RWPE2 (cell line): ENCODE results near the gene SMYD4.
A peak's percentile ranks its signal among the peaks of the same experiment; 100 is the strongest.

ENCODE experiments used
- ATAC-seq: fragments of 200-7000 bp; cut with Tn5 transposase; 3 replicates; pipeline ENCODE4 v1.9.1; 2021; ENCODE audit warnings: low read depth
- DNase-seq: peaks from one replicate; pipeline ENCODE4 v3.0.0-alpha.2; 2020; ENCODE audit warnings: low spot score
- H3K27ac ChIP-seq: fragments of 450-650 bp; 2 replicates; pipeline ENCODE4 v1.5.1; 2017; ENCODE audit warnings: mild to moderate bottlenecking; ENCODE audit not compliant: poor library complexity, severe bottlenecking
- H3K27me3 ChIP-seq: fragments of 250-450 bp; sonication (Bioruptor Pico); 2 replicates; pipeline ENCODE4 v1.5.1; 2021; ENCODE audit warnings: mild to moderate bottlenecking, moderate library complexity; ENCODE audit not compliant: insufficient read depth, poor library complexity, severe bottlenecking
- H3K36me3 ChIP-seq: fragments of 250-450 bp; sonication (Bioruptor Pico); 2 replicates; pipeline ENCODE4 v1.5.1; 2020; ENCODE audit warnings: low read depth, mild to moderate bottlenecking, moderate library complexity
- H3K4me1 ChIP-seq: fragments of 250-450 bp; sonication (Bioruptor Pico); 2 replicates; pipeline ENCODE4 v1.5.1; 2021; ENCODE audit warnings: mild to moderate bottlenecking, moderate library complexity; ENCODE audit not compliant: insufficient read depth, poor library complexity, severe bottlenecking
- H3K4me3 ChIP-seq: fragments of 250-450 bp; sonication (Bioruptor Pico); 2 replicates; pipeline ENCODE4 v1.5.1; 2021; ENCODE audit warnings: mild to moderate bottlenecking, moderate library complexity; ENCODE audit not compliant: severe bottlenecking
- H3K9me3 ChIP-seq: fragments of 250-450 bp; sonication (Bioruptor Pico); 2 replicates; pipeline ENCODE4 v1.5.1; 2021; ENCODE audit warnings: mild to moderate bottlenecking, moderate library complexity; ENCODE audit not compliant: severe bottlenecking
- TF ChIP-seq, protein P1 (sequence below): fragments of 450-650 bp; IDR thresholded peaks from one replicate; pipeline ENCODE4 v1.5.1; 2017; ENCODE audit warnings: mild to moderate bottlenecking, moderate library complexity; ENCODE audit not compliant: poor library complexity, severe bottlenecking

The SMYD4 gene

DNA sequence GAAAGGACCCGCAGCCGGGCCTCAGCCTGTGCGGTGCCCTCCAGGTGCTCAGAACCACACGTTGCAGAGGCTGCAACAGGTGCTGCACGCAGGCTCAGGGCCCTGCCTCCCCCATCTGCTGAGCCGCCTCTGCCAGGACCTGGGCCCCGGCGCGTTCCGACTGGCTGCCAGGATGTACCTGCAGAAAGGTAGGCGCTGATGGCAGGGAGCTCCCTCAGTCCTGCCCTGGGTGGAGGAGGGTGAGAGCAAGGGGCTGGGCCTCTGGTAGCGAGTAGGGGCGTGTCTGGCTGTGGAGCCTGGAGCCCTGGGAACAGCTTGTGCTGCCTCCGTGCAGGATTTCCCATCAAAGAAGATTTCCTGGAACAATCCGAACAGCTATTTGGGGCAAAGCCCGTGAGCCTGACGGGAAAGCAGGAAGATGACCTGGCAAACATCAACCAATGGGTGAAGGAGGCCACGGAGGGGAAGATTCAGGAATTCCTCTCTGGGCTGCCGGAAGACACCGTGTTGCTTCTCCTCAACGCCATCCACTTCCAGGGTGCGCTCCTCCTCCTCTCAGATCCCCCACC lies 82.6 kb downstream of the SMYD4 start:
- peak; percentile 79 for DNase-seq
- TF ChIP-seq, protein P1, sequence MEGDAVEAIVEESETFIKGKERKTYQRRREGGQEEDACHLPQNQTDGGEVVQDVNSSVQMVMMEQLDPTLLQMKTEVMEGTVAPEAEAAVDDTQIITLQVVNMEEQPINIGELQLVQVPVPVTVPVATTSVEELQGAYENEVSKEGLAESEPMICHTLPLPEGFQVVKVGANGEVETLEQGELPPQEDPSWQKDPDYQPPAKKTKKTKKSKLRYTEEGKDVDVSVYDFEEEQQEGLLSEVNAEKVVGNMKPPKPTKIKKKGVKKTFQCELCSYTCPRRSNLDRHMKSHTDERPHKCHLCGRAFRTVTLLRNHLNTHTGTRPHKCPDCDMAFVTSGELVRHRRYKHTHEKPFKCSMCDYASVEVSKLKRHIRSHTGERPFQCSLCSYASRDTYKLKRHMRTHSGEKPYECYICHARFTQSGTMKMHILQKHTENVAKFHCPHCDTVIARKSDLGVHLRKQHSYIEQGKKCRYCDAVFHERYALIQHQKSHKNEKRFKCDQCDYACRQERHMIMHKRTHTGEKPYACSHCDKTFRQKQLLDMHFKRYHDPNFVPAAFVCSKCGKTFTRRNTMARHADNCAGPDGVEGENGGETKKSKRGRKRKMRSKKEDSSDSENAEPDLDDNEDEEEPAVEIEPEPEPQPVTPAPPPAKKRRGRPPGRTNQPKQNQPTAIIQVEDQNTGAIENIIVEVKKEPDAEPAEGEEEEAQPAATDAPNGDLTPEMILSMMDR: no peak
- H3K4me3 ChIP-seq: no peak overlapping the region
- ATAC-seq: peak; percentile 87
- H3K27me3 ChIP-seq: no peaks in the 10 kb centered on the region
- no peak overlapping the region for H3K27ac ChIP-seq
- peaks cover 4% of the 10 kb centered on the region for H3K4me1 ChIP-seq
- H3K36me3 ChIP-seq: no peaks in the 10 kb centered on the region
- no peaks in the 10 kb centered on the region for H3K9me3 ChIP-seq

DNA sequence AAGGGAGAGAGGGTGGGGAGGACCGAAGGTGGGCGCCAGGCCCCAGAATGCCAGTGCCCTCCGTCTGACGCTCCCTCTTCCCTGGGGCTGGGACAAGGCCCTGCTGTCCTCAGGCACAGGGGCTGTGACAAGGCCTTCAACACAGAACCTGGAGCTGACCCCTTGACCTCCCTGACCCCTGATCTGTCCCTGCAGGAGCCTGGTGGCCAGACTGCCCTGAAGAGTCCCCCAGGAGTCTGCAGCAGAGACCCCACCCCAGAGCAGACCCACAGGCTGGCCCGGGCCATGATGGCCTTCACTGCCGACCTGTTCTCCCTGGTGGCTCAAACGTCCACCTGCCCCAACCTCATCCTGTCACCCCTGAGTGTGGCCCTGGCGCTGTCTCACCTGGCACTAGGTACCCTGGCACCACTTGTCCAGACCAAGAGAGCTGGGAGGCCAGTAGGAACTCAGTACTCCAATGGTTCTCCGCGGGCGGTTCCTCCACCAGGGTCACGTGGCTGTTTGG lies 84.1 kb downstream of the SMYD4 start:
- Histone ChIP-seq H3K4me1 (no peaks in the 10 kb centered on the region), H3K27ac (no peak overlapping the region), H3K9me3 (no peaks in the 10 kb centered on the region), H3K27me3 (no peaks in the 10 kb centered on the region), H3K4me3 (no peak overlapping the region), H3K36me3 (no peaks in the 10 kb centered on the region)
- TF ChIP-seq, protein P1: no peak
- ATAC-seq: no peak
- peak; percentile 64 for DNase-seq

DNA sequence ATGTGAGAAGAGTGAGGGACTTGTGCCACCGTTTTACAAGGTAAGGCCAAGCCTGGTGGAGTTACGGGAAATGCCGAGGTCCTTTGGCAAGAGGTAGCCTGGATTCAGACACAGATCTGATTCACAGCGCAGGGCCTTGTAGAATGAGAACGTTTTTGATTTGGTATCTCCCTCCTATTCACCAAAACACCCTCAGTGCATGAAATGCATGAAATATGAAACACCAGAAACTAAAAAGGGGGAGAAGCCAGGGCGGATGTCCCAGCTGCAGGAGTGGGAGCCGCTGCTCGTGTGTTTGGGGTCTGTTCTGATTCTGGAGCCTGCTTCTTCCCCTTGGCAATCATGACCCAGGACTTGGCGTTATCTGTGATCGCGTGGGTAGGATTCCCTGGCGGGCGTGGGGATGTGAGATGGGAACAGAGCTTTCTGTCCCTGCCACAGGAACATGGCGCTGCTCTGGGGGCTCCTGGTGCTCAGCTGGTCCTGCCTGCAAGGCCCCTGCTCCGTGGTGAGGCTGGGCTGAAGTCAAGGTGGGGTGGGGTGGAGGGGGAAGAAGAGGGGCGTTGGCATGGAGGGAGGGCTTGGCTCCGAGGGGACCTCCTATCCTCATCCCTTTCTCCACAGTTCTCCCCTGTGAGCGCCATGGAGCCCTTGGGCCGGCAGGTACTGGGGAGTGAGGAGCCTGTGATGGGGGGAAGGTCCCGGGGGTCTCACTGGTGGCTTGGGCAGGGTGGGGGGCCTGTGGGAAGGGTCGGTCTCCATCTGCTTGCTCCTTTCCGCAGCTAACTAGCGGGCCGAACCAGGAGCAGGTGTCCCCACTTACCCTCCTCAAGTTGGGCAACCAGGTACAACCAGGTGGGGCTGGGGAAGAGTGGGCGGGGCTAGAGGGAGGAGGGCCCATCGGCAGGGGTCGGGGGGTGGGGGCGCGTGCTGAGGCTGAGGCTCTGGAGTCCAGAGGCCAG lies 84.9 kb downstream of the SMYD4 start:
- Histone ChIP-seq H3K27me3 (no peaks in the 10 kb centered on the region), H3K9me3 (no peaks in the 10 kb centered on the region), H3K27ac (no peak overlapping the region), H3K4me3 (no peak overlapping the region), H3K4me1 (no peaks in the 10 kb centered on the region), H3K36me3 (no peaks in the 10 kb centered on the region)
- TF ChIP-seq, protein P1: no peak
- no peak for DNase-seq
- ATAC-seq: no peak

DNA sequence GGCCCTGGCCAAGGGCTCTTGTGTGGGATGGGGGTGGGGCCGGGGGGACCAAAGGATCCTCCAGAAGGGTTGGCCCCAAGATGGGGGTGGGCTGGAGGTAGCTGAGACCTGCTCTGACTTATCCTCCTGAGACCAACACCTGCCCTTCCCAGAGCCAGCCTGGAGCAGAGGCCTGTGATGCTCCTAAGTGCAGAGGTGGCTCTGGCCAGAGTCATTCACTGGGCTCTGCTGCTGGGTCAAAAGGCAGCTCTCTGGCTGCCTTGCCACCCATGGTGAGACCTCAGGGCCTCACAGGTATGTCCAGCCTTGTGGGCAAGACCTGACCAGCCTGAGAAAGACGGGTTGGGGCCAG lies 86.6 kb downstream of the SMYD4 start:
- no peaks in the 10 kb centered on the region for H3K9me3 ChIP-seq
- TF ChIP-seq, protein P1: no peak
- H3K27me3 ChIP-seq: no peaks in the 10 kb centered on the region
- ATAC-seq (no peak), DNase-seq (peak; percentile 51)
- no peak overlapping the region for H3K27ac ChIP-seq
- H3K4me1 ChIP-seq: no peaks in the 10 kb centered on the region
- no peaks in the 10 kb centered on the region for H3K36me3 ChIP-seq
- no peak overlapping the region for H3K4me3 ChIP-seq
